ACHN (cell line): ENCODE measurements around the gene LCN10.

Experiments
- DNase-seq: peaks from one replicate; pipeline ENCODE4 v3.0.0-alpha.2; 2015
- in situ Hi-C: cut with HindIII; loops from 2 replicates; pipeline ENCODE4 v1.10.0; 2017; ENCODE audit warnings: low sequenced_read_pairs, low pct_ligation_motif_present, low pct_unique_long_range_greater_than_20kb

Gene LCN10

DNA sequence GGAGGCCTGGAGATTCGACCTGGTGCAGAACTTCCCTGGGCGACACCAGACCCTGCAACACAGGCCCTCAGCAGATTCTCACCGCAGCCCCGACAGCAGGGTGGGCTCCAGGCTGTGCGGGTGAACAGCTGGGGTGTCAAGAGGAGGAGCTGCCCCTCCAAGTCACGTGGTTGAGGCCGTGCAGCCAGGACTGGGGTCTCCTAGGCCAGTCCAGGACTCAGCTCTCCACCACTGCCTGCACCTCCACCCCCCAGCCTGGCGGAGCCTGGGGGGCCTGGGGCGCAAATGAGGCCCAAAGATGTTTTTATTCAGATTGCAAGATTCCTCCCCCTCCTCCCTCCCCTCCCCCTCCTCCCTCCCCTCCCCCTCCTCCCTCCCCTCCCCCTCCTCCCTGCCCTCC is 46.2 kb downstream of the LCN10 start:
- in situ Hi-C loops, result no loop called here
- DNase-seq, result no peak

DNA sequence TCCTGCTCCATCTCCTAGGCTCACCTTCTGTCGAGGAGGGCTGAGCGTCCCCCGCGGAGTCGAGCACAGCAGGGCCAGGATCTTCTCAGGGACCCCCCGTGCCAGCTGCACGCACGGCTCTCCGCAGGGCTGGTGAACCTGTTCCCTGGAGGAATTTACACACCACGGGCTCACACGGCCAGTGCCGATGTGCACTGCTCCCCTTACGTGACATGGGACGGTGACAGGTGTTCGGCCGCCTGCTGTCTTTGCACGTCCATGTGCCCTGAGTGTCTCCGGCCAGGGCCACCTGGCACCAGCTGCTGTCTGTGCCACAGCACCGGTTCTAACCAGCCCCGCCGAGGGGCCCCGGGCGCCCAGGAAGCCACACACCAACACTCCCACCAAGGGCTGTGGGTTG is 46.8 kb downstream of the LCN10 start:
- in situ Hi-C loops, result no loop called here
- no peak for DNase-seq

DNA sequence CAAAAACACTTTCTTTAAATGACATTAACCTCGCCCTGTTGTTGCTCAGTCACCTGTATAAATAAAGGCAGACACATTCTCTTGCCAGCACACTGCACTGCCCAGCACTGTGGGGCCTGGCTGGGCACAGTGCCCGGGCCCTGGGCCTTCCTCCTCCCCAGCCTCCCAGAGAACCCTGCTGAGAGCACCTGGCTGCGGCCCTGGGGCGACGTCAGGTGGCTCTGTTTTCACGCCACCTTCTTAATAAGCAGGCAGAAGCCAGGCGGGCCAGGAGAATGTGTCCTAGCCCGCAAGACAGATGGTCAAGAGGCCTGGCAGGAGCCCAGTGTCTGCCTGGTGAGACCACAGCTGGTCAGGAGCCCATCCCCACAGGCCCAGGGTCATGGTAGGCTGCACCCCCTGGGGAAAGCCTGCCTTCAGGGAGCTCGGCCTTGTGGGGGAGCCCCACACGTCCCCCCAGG is 47.3 kb downstream of the LCN10 start:
- DNase-seq, result peak; percentile 64
- in situ Hi-C loops, result no loop called here

- DNase-seq, result no peak
- in situ Hi-C loops, result no loop called here
Measured at GRCh38 chr9:136694872-136695247, 47.9 kb downstream of the LCN10 start.

GRCh38 chr9:136694163-136694871 is 48.4 kb downstream of the LCN10 start:
- peak; percentile 59 for DNase-seq
- in situ Hi-C loops, result no loop called here

DNA sequence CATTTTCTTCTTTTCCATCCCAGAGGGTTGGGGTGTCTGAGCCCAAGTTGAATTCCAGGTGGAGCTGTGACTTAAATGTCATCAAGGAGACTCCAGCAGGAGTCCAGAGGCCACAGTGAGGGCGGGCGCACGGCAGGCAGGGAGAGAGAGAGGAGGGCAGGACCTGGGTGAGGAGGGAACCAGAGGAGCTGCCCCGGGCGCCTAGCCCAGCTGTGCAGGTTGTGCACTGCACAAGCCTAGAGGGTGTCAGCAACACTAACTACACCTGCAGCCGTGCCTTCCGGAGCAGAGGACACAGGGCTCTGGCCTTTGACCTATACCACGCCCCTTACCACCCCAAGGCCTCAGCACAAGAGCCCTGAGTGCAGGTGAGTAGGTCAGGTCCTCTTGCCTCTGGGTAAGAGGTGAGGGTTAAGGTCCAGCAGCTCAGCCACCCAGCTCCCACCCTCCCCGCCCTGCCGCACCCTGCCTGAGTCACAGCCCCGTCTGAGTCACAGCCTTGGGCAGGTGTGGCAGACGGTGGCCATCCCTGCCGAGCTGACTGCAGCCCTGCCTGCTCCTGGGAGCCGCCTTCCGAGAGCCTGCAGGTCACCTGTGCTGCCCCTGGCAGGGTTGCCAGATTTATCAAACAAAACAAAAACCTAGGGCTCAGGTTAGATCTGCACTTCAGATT is 49.1 kb downstream of the LCN10 start:
- in situ Hi-C loops, result no loop called here
- DNase-seq, result peak; percentile 70

DNA sequence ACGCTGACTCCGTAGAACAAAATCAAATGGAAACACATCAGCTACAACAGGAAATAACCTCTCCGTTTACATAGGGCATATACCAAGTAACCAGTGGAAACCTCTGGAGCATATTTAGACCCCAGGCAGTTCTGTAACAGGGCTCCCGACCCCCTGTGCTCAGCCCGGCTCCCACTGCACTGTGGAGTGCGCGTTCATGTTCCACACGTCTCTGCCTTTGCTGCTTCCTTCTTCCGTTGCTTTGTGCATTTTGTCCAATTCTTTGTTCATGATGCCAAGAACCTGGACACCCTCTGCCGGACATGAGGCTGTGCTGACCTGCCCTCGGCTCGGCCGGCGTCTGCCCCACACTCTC is 49.6 kb downstream of the LCN10 start:
- in situ Hi-C loops, result no loop called here
- DNase-seq, result no peak

- DNase-seq, result no peak
- in situ Hi-C loops, result no loop called here
Measured at GRCh38 chr9:136692185-136693134, 50.3 kb downstream of the LCN10 start.

DNA sequence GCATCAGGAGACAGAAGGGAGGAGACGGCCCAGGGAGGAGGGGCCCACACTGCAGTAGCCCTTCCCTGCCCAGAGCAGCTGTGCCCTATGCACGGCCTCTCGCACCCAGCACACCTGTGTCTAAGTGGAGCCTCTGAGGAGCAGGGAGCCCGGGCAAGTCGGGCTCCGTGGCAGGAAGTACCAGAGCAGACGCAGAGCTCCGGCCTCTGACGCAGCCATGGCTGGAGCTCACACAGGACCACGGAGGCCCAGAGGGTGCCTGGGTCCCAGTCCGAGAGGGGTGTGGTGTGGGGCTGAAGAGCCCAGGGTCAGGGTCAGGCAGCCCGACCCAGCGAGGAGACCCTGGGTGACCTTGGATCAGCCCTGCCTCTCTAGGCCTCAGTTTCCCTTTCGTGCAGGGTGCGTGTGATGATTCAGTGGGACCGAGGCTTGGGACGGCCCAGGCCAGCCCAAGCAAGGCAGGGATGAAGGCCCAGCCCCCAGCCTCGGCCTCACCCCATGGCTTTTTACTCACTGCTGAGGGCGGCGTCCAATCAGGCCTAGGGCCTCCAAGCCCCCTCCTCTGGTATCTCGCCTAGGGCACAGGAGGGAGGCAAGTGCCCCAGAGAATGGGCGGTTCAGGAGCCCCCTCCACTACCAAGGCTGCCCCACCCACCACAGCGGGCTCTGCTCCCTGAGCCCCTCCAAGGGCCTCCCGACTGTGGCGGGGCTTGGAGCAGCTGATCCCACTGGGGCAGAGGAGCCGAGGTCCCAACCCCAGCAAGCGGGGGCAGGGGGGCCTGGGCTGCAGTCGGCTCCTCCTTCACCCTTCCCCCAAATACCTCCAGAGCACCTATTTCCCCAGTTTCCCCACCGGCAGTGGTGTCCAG is 51.2 kb downstream of the LCN10 start:
- in situ Hi-C loops, result no loop called here
- no peak for DNase-seq

DNA sequence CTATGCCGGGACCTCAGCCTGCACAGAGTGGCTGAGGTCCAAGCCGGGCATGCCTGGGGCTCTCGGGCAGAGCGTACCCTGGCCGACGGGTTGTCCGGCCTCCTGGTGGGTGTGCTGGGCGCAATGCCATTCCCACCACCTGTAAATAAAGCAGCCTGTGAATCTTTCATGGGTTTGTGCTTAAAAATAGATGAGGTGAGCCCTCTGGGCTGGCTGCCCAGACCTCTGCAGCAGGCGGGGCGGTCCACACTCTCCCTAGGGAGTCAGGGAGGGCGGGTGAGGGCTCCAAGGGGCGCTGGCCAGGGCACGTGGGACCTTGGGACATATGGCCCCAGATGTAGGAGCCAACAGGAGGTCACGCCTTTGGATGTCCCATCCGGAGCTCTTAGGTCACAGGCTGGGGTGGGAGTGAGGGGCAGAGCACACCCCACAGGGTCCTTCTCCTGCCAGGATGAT is 51.9 kb downstream of the LCN10 start:
- no peak for DNase-seq
- in situ Hi-C loops, result no loop called here

- no peak for DNase-seq
- in situ Hi-C loops, result no loop called here
Measured at GRCh38 chr9:136690104-136690805, 52.5 kb downstream of the LCN10 start.

- in situ Hi-C loops, result no loop called here
- no peak for DNase-seq
Measured at GRCh38 chr9:136689108-136689460, 53.7 kb downstream of the LCN10 start.

- in situ Hi-C loops, result no loop called here
- DNase-seq, result no peak
Measured at GRCh38 chr9:136688274-136689107, 54.2 kb downstream of the LCN10 start.
